ENCODE measurements around the gene SECISBP2.

DNA sequence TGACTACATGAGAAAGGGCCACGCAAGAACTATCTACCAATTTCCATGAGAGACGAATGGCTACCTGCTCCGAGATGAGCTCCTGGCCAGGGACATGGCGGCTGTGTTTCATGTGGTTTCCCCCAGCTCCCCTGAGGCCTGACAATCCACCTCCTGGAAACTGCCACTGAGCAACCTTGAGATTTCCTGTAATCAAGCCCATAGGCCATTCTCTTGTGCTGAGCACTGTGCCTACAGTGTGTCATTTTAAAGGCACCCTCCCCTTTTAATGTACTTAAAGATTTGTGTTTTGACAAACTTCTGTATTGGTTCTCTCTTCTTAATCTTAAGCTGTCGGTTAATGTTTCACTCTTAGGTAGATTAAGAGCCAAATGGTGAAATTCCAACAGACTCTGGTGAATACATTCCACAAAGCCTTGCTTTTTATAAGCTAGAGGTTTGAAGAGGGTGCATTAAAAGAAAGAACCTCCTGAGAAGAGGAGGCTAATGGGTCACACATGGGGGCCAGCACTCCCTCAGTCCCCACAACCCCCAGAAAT is 72.3 kb downstream of the SECISBP2 start:
- no peak for TF ChIP-seq CTCF (IDR thresholded peaks at IDR 0.05; ENCODE audit: low read depth, low read length)
- no peak for TF ChIP-seq POLR2A (IDR thresholded peaks at IDR 0.05; ENCODE audit: extremely low read depth, insufficient read length)
- TF ChIP-seq MYC (IDR thresholded peaks at IDR 0.05; ENCODE audit: low read depth, low read length): no peak

Measured in NB4 (cell line).